G401 (cell line): ENCODE results near the gene CAMTA1. TPM values are rescaled to one million over a fixed set of nuclear protein-coding genes. Genes with fewer than 3 reads are reported as not detected.

Experiments used
- DNase-seq: peaks from one replicate; pipeline ENCODE4 v3.0.0-alpha.2; 2015; ENCODE audit warnings: low spot score
- in situ Hi-C: cut with HindIII; loops from 2 replicates; pipeline ENCODE4 v1.10.0; 2016; ENCODE audit warnings: low sequenced_read_pairs, mixed read lengths
- total RNA-seq: library from RNA; depleted of rRNA; stranded (reverse); fragments of >200 nt; shearing (Covaris generic); gene quantifications from 2 replicates; pipeline ENCODE4 v1.2.3, GENCODE V29; 2014

The CAMTA1 gene
- total RNA-seq, 1 experiment from 2014 or later = 137 TPM

GRCh38 chr1:7006996-7007871 is 222.0 kb downstream of the CAMTA1 start:
- in situ Hi-C loops = no loop called here
- no peak for DNase-seq

- no peak for DNase-seq
- in situ Hi-C loops = no loop called here
Observed at GRCh38 chr1:7007902-7008301, 222.6 kb downstream of the CAMTA1 start.

DNA sequence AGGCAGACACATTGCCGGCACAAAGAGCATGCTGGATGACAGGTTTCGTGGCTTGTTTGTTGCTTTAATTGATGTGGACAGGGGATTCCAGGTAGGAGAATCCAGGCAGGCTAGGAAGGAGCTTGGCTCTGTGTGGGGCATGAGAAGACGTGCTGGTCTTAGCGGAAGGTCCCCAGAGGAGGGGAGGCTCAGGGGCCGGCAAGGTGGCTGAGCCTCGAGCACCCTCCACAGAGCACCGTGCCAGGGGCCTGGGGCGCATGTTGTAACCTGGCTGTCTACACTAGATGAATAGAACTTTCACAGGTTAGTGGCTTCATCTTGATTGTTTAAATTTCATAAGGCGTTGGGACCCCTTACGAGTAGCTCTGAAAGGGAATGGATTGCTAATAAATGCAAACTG is 223.1 kb downstream of the CAMTA1 start:
- in situ Hi-C loops = no loop called here

DNA sequence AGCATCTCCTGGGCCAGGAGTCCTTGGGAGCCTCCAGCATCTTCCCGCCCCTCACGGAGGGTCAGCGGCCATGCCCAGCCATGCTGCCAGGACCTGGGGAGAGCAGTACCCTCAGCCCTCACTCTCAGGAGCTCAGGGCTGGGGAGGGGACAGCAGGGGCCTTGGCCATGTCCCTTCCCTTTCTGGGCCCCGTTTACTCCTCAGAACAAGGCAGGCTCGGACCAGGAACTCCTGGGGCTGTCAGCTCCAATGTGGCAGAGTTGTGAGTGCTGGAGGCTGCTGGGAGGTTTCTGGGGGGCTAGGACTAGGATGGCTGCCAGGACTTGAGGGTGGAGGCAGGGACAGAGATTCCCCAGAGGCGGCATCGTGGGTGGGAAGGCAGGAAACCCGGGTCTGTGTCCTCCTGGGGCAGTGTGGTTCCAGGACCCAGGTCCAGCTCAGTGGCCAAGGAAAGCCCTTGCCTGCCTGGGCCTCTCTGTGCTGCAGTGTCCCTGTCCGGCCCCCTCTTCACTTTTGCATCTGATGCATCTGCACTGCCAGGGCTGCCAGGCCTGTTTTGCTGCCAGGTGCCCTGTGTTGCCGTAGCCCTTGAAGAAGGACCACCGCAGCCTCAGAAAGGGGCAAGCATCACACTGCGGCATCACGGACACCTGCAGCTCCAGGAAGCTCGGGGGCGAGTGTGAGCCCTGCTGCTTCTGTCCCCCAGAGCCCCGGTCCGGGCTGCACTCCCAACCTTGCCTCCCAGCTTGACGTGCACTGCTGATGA is 223.9 kb downstream of the CAMTA1 start:
- DNase-seq = no peak
- in situ Hi-C loops = no loop called here

More for the DNA sequence above, 223.1 kb downstream of the CAMTA1 start:
- no peak for DNase-seq

- no peak for DNase-seq
- in situ Hi-C loops = no loop called here
Observed at GRCh38 chr1:7009741-7010525, 224.7 kb downstream of the CAMTA1 start.

DNA sequence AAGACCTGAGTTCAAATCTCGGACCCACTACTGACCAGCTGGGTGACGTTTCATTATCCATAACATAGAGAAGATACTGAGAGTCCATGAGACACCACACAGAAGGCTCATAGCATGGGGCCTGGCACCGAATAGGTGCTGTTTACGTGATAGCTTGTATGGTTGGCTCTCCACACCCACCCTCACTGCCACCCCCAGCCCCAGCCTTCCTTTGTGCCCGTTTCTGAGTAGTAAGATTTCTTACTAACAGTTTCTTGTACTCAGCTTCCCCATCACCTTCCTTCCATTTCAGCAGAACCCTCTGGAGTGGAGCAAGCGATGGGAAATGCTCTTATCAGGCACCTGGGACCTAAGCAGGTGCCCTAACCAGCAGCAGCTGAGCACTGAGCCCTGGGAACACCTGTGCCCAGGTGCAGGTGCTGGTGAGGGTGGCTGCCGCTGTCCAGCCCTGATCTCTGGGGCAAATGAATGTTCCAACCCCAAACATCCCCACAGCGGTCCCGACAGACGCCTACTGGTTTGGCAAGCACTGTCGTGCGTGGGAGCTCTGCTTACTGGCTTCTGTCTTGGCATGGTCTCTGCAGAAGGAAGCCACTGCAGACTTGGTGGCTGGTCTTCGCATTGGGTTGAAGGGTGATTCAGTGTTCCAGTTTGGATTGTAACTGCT is 225.4 kb downstream of the CAMTA1 start:
- DNase-seq = peak; percentile 10
- in situ Hi-C loops = no loop called here

- in situ Hi-C loops = no loop called here
- no peak for DNase-seq
Observed at GRCh38 chr1:7011826-7012225, 226.6 kb downstream of the CAMTA1 start.

- DNase-seq = no peak
- in situ Hi-C loops = no loop called here
Observed at GRCh38 chr1:7012461-7012924, 227.2 kb downstream of the CAMTA1 start.

- peak; percentile 88 for DNase-seq
- in situ Hi-C loops = no loop called here
Observed at GRCh38 chr1:7013833-7014639, 228.8 kb downstream of the CAMTA1 start.

DNA sequence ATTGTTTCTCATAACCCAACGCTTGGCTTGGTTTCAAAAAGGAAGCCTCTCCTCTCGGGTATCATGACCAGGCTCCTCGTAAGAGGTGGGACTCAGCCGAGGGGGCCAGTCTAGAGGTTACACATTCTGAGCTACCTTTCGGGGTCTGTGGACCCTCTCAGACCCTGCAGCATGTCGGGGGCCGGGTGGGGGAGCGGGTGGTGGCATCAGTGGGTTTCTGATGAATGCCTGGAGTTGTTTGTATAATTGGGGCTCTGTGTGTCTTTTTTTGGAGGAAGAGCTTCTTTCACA is 229.3 kb downstream of the CAMTA1 start:
- in situ Hi-C loops = no loop called here
- DNase-seq = no peak

DNA sequence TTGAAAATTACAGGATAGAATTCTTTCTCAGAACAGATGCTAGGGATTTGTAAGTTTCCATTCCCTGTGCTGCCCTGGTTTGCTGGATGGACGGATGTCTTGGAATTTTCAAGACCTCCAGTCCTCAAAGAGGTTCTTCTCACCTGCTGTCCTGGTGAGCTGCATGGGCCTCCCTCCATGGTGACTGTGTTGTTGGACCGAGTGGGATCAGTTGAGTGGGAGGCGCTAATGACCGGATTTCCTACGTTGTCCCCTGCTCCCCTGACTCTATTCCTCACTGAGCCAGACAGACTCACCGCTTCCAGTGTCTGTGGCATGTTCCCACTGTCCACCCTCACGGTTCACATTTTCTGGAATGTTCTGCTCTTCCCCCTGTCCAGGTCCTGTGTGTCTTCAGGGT is 229.8 kb downstream of the CAMTA1 start:
- DNase-seq = no peak
- in situ Hi-C loops = no loop called here

- DNase-seq = peak; percentile 41
- in situ Hi-C loops = no loop called here
Observed at GRCh38 chr1:7018351-7018750, 233.1 kb downstream of the CAMTA1 start.

DNA sequence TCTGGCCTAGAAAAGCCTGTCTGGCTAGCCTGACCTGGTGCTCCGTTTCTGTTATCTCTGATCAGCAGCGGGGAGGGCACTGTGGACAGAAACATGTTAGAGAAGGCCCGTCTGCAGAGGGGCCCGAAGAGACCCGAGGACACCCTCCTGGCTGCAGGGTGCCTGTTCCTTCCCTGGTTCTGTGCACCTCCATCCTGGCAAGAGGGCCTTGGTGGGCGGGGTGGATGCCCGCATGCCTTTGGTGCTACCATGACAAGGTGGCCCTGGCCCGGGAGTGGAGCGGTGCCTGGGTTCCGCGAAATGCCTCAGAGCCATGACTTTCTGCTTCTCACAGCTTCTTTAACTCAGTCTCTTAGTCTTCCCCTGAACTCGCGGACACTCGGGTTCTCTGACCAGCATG is 233.6 kb downstream of the CAMTA1 start:
- in situ Hi-C loops = no loop called here
- no peak for DNase-seq

DNA sequence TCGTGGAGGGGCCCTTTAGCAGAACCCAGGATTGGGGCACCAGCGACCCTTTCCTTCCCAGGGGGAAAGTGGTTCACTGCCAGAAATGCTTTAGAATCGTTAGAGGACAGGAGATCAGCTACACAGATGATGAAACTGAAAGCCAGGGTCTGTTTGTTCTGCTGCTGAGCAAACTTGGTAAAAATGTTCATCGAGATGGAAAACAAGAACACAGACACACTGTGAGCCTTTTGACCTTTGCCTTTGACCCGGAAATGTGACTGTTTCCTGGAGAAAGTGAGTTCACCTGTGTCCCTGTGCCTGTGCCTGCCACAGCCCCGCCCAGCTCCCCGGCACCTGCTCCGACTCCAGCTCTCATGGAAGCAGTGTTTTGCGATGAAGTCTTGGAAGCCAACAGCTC is 234.3 kb downstream of the CAMTA1 start:
- in situ Hi-C loops = no loop called here
- no peak for DNase-seq

DNA sequence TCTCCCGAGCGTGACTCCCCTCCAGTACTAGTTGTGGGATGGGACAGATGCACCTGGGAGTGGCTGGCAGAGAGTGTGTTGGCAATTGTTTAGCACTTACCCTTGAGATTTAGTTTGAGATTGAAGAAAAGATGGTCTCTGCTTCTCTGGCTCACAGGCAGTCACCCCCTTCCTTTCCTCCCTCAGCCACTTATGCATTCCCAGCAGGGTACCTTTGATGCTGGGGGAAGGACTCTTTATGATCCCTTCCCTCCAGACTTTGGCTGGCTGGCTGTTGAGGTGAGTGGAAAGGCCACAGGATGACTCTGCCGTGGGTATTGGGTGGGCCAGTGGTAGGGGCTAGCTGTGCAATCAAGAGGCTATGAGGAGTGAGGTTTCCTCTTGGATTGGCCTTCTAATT is 236.8 kb downstream of the CAMTA1 start:
- no peak for DNase-seq
- in situ Hi-C loops = no loop called here

- in situ Hi-C loops = no loop called here
- no peak for DNase-seq
Observed at GRCh38 chr1:7025013-7025412, 239.8 kb downstream of the CAMTA1 start.

GRCh38 chr1:7026169-7026568 is 240.9 kb downstream of the CAMTA1 start:
- in situ Hi-C loops = no loop called here
- no peak for DNase-seq

- in situ Hi-C loops = no loop called here
- DNase-seq = no peak
Observed at GRCh38 chr1:7032992-7033391, 247.7 kb downstream of the CAMTA1 start.

DNA sequence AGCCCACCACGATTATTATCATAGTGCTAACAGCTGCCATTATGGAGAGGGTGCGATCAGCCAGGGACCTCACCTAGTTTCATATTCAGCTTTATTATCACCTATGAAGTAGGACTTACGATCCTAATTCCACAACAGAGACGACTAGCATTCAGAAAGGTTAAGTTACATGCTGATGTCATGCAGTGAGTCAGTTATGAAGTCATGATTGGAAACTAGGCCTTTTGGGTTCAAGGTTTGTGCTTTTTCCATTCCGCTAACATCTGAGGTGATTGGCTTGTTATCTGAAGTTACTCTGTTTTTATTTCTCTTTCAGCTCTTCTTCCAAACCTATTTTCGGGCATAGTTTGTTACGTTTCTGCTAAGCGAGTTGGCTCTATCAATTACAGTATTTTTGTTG is 251.1 kb downstream of the CAMTA1 start:
- no peak for DNase-seq
- in situ Hi-C loops = no loop called here
